NOMO-1 treated with dmso at 0.1 percent for 144 hours (cell line): Measurements from ENCODE around the gene COL23A1.
"Not testable (repeated sequence)": the region's sequence is repeated elsewhere in the genome, so short reads cannot be mapped to it uniquely, and the experiment has no call there.

Source experiments
- DNase-seq: peaks from one replicate; lab custom pipeline; 2025; ENCODE audit not compliant: unreplicated experiment; lab: John Stamatoyannopoulos, UW

COL23A1 gene

GRCh38 chr5:178253632-178254031, 336.6 kb downstream of the COL23A1 start:
- not testable (repeated sequence) for DNase-seq

- no peak for DNase-seq
Observed at GRCh38 chr5:178252258-178252657, 337.9 kb downstream of the COL23A1 start.

DNA sequence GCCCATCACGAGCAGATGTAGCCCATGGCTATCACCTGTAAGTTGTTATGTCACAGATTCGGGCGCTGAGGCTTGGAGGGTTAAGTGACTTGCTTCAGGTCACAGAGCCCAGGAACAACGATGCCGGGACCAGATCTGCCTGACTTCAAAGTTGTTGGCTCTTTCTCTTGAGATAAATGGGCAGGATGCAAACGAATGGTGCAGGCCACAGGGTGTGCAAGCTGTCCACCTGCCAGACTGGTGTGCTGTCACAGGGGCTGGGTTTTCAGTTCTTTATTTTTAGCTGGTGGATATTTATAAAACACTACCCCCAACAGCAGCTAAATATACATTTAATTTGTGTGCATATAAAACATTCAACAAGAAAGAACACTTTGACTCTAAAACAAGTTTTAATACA, 339.9 kb downstream of the COL23A1 start:
- no peak for DNase-seq

DNA sequence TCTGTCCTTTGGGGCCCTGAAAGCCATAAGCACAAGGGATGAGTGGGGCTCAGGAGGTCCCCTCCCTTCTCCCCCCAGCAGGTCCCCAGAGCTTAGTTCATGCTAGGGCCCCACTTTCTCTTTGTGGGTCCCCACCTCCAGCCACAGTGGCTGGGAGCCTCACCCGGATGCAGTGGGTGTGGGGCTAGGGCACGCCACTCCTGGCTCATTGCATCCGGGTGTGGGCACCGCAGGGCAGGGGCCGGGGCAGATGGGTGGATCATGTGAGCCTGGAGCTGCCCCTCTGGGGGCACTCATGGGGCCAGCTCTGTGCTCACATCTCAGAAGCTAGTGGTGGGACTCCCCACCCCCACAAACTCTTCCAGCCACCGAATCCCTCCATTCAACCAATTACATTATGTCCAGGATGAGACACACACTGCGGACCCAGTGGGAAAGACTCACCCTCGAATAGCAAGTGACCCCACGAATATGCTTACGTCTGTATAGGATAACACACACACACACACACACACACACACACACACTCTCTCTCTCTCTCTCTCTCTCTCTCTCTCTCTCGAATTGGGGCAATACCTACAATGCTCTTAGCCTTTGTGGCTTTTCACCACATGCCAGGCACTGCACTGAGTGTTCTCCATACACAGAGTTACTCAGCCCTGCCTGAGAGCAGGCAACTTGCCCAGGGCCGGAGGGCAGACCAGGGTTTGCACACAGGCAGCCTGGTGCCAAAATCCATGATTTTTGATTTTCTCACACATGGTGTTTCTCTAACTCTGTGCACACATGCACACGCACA, 340.8 kb downstream of the COL23A1 start:
- no peak for DNase-seq

GRCh38 chr5:178248750-178249149, 341.4 kb downstream of the COL23A1 start:
- DNase-seq: no peak

- DNase-seq: no peak
Observed at GRCh38 chr5:178247481-178248456, 342.4 kb downstream of the COL23A1 start.

- no peak for DNase-seq
Observed at GRCh38 chr5:178246624-178247279, 343.4 kb downstream of the COL23A1 start.

GRCh38 chr5:178245389-178245788, 344.8 kb downstream of the COL23A1 start:
- DNase-seq: no peak

DNA sequence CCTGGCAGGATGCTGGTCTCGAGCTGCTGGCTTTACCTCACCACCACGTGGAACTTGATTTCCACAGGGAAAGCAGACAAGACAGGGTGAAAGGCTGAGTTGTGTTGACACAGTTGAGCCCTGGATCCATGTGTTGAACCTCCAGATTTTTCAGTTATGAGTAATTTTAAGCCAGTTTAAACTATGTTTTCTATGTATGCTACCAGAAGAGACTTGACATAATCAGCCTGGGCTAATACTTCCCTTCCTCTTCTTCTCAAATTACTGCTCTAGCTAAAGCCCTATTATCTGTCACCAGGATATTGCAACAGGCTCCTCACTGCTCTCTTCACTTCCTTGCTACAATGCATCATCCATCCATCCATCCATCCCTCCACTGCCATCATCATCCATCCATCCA, 345.6 kb downstream of the COL23A1 start:
- DNase-seq: no peak

- no peak for DNase-seq
Observed at GRCh38 chr5:178242416-178242815, 347.8 kb downstream of the COL23A1 start.

GRCh38 chr5:178241688-178242231, 348.4 kb downstream of the COL23A1 start:
- DNase-seq: no peak

DNA sequence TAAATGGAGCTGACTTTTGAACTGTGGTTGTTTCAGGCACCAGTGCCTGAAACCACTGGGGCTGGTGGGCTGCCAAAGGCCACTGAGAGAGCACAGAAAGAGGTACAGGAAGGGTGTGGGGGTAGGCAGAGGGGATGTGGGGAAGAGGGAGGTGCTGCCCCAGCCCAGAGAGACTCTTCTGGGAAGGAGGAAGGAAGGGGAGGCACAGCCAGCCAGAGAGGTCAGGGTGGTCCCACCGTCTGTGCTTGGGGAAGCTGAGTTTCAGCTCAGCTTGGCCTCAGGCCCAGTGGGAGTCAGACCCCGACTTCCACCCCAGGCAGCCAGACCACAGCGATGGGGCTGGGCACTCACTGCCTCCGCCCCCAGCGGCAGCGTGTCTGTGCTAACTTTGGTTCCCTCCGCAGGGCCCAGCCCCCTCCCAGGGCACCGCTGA, 348.9 kb downstream of the COL23A1 start:
- DNase-seq: no peak

DNA sequence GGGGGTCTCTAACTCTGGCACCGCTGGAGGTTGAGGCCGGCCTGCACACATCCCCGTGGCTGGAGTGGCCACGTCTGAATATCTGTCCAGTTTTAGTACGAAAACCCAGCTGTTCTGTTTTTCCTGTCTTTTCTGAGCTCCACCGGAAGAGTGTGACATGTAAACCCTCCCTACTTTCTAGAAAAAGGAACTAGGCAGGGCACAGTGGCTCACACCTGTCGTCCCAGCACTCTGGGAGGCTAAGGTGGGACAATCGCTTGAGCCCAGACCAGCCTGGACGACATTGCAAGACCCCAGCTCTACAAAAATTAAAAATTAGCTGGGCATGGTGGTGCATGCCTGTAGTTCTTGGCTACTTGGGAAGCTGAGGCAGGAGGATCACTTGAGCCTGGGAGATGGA, 349.4 kb downstream of the COL23A1 start:
- no peak for DNase-seq

DNA sequence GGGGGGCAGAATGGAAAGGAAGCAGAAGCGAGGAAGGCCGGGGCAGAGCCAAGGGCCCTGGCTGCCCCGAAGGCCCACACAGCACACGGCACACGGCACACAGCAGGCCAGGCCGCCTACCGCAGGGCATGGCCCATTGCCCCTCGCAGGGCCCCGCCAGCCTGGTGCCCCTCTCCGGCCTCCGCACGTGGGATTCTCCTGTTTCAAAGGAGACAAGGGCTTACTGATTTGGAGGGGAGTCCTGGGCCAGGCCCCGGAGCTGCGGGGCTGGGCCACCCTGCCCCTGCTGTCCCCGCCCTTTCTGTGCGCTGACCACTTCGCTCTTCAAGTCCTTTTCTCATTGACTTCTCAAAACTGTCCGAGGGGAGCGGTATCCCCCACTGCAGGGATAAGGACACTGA, 349.9 kb downstream of the COL23A1 start:
- no peak for DNase-seq

- not testable (repeated sequence) for DNase-seq
Observed at GRCh38 chr5:178239626-178240301, 350.4 kb downstream of the COL23A1 start.

DNA sequence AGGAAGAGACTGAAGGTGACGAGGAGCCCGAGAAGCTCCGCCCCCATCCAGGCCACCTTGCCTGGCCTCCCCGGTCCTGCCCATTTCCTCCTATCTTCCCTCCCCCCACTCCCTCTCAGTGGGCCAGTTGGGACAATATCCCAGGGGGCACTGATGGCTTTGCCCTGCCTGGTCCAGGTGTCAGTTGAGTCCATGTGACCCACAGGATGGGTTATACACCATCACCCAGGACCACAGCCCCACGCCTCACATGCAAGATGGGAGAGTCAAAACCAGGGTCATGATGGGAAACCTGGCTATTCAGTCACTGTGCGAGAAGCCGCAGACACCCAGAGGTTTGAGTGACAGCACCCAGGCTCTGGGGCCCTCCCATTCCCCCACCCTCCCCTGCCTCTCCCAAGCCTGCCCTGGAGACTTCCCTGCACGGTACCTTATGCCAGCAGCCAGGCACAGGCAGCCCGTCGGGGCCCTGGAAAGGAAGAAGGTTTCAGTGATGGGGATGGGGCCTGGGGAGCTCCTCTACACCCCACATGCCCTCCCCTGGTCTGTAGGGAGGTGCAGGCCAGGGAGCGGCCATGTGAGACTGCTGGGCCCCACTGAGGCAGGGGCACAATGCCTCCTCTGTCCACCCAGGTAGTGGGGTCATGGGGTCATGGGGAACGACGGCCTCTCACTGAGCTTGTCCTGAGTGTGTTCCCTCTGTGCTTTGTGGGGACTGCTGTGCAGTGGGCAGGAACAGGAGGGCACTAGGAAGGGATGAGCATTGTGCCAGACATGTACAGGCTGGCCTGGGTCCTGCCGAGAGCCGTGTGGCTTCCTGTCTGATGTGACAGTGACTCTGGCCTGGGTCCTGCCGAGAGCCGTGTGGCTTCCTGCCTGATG, 351.2 kb downstream of the COL23A1 start:
- DNase-seq: no peak

- no peak for DNase-seq
Observed at GRCh38 chr5:178238313-178238635, 351.9 kb downstream of the COL23A1 start.

DNA sequence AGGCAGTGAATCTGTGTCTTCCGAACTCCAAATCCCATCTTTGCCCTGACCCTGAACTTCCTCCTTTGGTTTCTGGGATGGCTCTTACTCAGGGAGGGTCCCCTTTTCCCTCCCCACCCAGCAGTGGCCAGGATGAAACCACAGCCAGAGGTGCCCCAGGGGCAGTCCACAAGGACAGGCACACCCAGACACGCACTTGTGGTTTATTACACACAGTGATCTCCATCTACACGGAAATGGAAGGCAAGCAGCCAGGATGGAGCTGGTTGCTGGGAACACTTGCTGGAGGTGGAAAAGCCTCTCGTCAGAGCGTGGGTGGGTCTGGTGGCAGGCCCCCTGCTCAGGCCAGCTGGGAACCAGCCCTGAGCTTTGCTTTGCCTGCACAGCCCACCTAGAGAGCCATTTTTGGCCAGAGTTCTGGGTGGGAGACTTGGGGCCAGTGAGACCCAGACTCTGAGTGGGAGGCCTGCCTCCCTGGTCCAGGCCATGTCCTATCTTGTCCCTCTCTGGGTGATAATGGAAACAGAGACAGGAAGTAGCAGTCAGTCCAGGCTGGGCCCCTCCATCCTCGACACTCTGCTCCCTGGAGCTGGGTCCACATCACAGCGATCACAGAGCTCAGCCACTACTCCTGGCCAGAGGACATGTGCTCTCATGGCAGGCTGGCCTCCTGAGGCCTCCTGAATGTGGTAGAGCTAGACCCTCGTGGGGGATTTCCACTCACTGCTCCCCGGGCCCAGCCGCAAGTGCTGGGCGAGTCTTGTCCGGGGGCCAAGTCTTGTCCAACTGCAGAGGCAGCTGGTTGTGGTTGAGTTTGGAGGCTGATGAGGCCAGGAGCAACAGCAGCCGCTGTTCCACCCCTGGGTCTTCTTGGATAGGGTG, 352.5 kb downstream of the COL23A1 start:
- no peak for DNase-seq

GRCh38 chr5:178236679-178237078, 353.5 kb downstream of the COL23A1 start:
- DNase-seq: no peak
